Measurements from ENCODE around the gene VIT.

VIT gene

GRCh38 chr2:36771671-36772070 is 75.2 kb downstream of the VIT start:
- Histone ChIP-seq H3K4me3 (ENCODE audit: low read length, poor library complexity, severe bottlenecking) (no peak overlapping the region), H3K4me1 (ENCODE audit: insufficient read depth, low read length, poor library complexity, severe bottlenecking) (no peaks in the 10 kb centered on the region), H3K79me2 (ENCODE audit: insufficient read depth, low read length) (no peaks in the 10 kb centered on the region), H3K36me3 (ENCODE audit: insufficient read depth, low read length) (no peaks in the 10 kb centered on the region), H2AFZ (ENCODE audit: low read length) (no peak overlapping the region), H3K27me3 (ENCODE audit: insufficient read depth, low read length, poor library complexity, severe bottlenecking) (no peaks in the 10 kb centered on the region), H3K9me2 (replicated peaks; ENCODE audit: low read depth, low read length) (no peaks in the 10 kb centered on the region), H3F3A (ENCODE audit: low read depth) (no peaks in the 10 kb centered on the region), H4K20me1 (ENCODE audit: insufficient read depth, low read length, poor library complexity, severe bottlenecking) (no peaks in the 10 kb centered on the region), H3K9ac (ENCODE audit: low read depth, low read length, poor library complexity, severe bottlenecking) (no peak overlapping the region), H3K4me2 (ENCODE audit: low read depth, low read length, poor library complexity, severe bottlenecking) (no peak overlapping the region), H3K9me3 (ENCODE audit: insufficient read depth, low read depth, low read length) (no peaks in the 10 kb centered on the region)
- TF ChIP-seq EZH2phosphoT487 (IDR thresholded peaks at IDR 0.05; ENCODE audit: borderline replicate concordance) (no peak), CTCF (conservative IDR thresholded peaks at IDR 0.05; ENCODE audit: low read length) (no peak)

DNA sequence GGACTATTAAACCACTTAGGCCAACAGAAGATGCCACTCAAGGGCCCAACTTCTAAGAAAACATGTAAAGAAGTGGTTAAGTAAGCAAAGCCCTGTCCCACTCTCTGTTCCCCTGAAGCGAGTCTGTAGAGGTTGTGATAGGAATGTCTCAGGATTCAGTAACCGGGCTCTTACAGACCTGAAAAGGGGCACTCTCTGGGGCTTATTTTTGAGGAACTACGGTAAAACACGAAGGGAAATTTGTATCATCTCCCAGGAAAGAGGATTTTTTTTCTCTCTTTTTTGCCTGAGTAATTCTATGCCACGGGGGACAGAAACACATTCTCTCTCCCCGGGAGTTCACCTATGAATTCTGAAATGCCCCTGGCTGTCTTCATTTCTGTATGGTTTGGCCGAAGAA is 77.4 kb downstream of the VIT start:
- Histone ChIP-seq H3K9me2 (replicated peaks; ENCODE audit: low read depth, low read length) (no peaks in the 10 kb centered on the region), H3K36me3 (ENCODE audit: insufficient read depth, low read length) (no peaks in the 10 kb centered on the region), H3K4me1 (ENCODE audit: insufficient read depth, low read length, poor library complexity, severe bottlenecking) (no peaks in the 10 kb centered on the region), H4K20me1 (ENCODE audit: insufficient read depth, low read length, poor library complexity, severe bottlenecking) (no peaks in the 10 kb centered on the region), H3K9ac (ENCODE audit: low read depth, low read length, poor library complexity, severe bottlenecking) (no peak overlapping the region), H3K79me2 (ENCODE audit: insufficient read depth, low read length) (no peaks in the 10 kb centered on the region), H3F3A (ENCODE audit: low read depth) (no peaks in the 10 kb centered on the region), H3K9me3 (ENCODE audit: insufficient read depth, low read depth, low read length) (no peaks in the 10 kb centered on the region), H3K27me3 (ENCODE audit: insufficient read depth, low read length, poor library complexity, severe bottlenecking) (no peaks in the 10 kb centered on the region), H3K4me2 (ENCODE audit: low read depth, low read length, poor library complexity, severe bottlenecking) (no peak overlapping the region), H2AFZ (ENCODE audit: low read length) (no peak overlapping the region), H3K4me3 (ENCODE audit: low read length, poor library complexity, severe bottlenecking) (no peak overlapping the region)
- TF ChIP-seq EZH2phosphoT487 (IDR thresholded peaks at IDR 0.05; ENCODE audit: borderline replicate concordance) (no peak), CTCF (conservative IDR thresholded peaks at IDR 0.05; ENCODE audit: low read length) (no peak)

DNA sequence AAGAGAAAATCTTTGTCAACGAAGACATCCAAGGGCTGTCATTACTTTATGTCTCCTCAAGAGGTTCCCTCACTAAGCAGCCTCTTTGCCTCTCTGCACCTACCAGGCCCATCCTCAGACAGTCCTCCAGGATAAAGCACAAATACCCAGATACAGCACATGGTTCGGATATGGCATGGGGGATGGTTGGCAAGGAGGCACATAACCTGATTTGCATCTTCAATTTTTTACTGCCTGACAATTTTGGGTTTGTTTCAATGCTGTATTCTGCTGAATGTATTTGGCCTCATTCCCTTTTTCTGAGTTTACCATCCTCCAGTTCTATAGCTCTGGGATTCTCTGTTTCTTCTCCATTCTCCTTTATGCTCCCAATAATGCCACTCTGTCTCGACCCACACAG is 78.8 kb downstream of the VIT start:
- Histone ChIP-seq H3K9me2 (replicated peaks; ENCODE audit: low read depth, low read length) (no peaks in the 10 kb centered on the region), H3K9ac (ENCODE audit: low read depth, low read length, poor library complexity, severe bottlenecking) (no peak overlapping the region), H3K36me3 (ENCODE audit: insufficient read depth, low read length) (no peaks in the 10 kb centered on the region), H4K20me1 (ENCODE audit: insufficient read depth, low read length, poor library complexity, severe bottlenecking) (no peaks in the 10 kb centered on the region), H3K27me3 (ENCODE audit: insufficient read depth, low read length, poor library complexity, severe bottlenecking) (no peaks in the 10 kb centered on the region), H3K4me1 (ENCODE audit: insufficient read depth, low read length, poor library complexity, severe bottlenecking) (peaks cover 4% of the 10 kb centered on the region), H3K4me3 (ENCODE audit: low read length, poor library complexity, severe bottlenecking) (no peak overlapping the region), H2AFZ (ENCODE audit: low read length) (no peak overlapping the region; the same call in 1 of the 2 replicates), H3K9me3 (ENCODE audit: insufficient read depth, low read depth, low read length) (no peaks in the 10 kb centered on the region), H3K4me2 (ENCODE audit: low read depth, low read length, poor library complexity, severe bottlenecking) (no peak overlapping the region), H3K79me2 (ENCODE audit: insufficient read depth, low read length) (no peaks in the 10 kb centered on the region), H3F3A (ENCODE audit: low read depth) (no peaks in the 10 kb centered on the region)
- no peak for TF ChIP-seq CTCF (conservative IDR thresholded peaks at IDR 0.05; ENCODE audit: low read length)
- TF ChIP-seq EZH2phosphoT487 (IDR thresholded peaks at IDR 0.05; ENCODE audit: borderline replicate concordance), result no peak

All from Loucy (cell line).